ENCODE data around the gene PTCD2. TPM values are rescaled to one million over a fixed set of nuclear protein-coding genes. Genes with fewer than 3 reads are reported as not detected.

Gene PTCD2
- total RNA-seq, 1 donor from 2014 or later: 12.1 TPM

GRCh38 chr5:72383280-72383679, 63.1 kb downstream of the PTCD2 start:
- DNase-seq (ENCODE audit: extremely low spot score, unreplicated experiment): no peak
- H3K4me3 Mint-ChIP-seq: no peak overlapping the region
- no peaks in the 10 kb centered on the region for H3K36me3 Mint-ChIP-seq
- H3K9me3 Mint-ChIP-seq: no peaks in the 10 kb centered on the region
- no peak overlapping the region for H3K27ac Mint-ChIP-seq
- TF ChIP-seq CTCF (conservative IDR thresholded peaks at IDR 0.05): no peak
- peaks cover 18% of the 10 kb centered on the region for H3K4me1 Mint-ChIP-seq (ENCODE audit: unreplicated experiment)
- H3K27me3 Mint-ChIP-seq: no peaks in the 10 kb centered on the region

GRCh38 chr5:72383726-72384125, 63.6 kb downstream of the PTCD2 start:
- TF ChIP-seq CTCF (conservative IDR thresholded peaks at IDR 0.05): no peak
- no peak overlapping the region for H3K27ac Mint-ChIP-seq
- H3K9me3 Mint-ChIP-seq: no peaks in the 10 kb centered on the region
- H3K4me1 Mint-ChIP-seq (ENCODE audit: unreplicated experiment): peaks cover 13% of the 10 kb centered on the region
- H3K36me3 Mint-ChIP-seq: no peaks in the 10 kb centered on the region
- DNase-seq (ENCODE audit: extremely low spot score, unreplicated experiment): no peak
- no peaks in the 10 kb centered on the region for H3K27me3 Mint-ChIP-seq
- no peak overlapping the region for H3K4me3 Mint-ChIP-seq

GRCh38 chr5:72386639-72387038, 66.5 kb downstream of the PTCD2 start:
- H3K4me3 Mint-ChIP-seq: no peak overlapping the region
- no peak for TF ChIP-seq CTCF (conservative IDR thresholded peaks at IDR 0.05)
- no peak overlapping the region for H3K27ac Mint-ChIP-seq
- H3K36me3 Mint-ChIP-seq: no peaks in the 10 kb centered on the region
- H3K4me1 Mint-ChIP-seq (ENCODE audit: unreplicated experiment): no peaks in the 10 kb centered on the region
- no peak for DNase-seq (ENCODE audit: extremely low spot score, unreplicated experiment)
- H3K27me3 Mint-ChIP-seq: no peaks in the 10 kb centered on the region
- H3K9me3 Mint-ChIP-seq: no peaks in the 10 kb centered on the region

- Mint-ChIP-seq H3K36me3 (no peaks in the 10 kb centered on the region), H3K4me3 (no peak overlapping the region), H3K27me3 (no peaks in the 10 kb centered on the region), H3K9me3 (no peaks in the 10 kb centered on the region), H3K4me1 (ENCODE audit: unreplicated experiment) (no peaks in the 10 kb centered on the region), H3K27ac (no peak overlapping the region)
- TF ChIP-seq CTCF (conservative IDR thresholded peaks at IDR 0.05): no peak
- DNase-seq (ENCODE audit: extremely low spot score, unreplicated experiment): no peak
Measured at GRCh38 chr5:72387985-72388384, 67.8 kb downstream of the PTCD2 start.

- H3K27me3 Mint-ChIP-seq: no peaks in the 10 kb centered on the region
- no peak for TF ChIP-seq CTCF (conservative IDR thresholded peaks at IDR 0.05)
- no peak for DNase-seq (ENCODE audit: extremely low spot score, unreplicated experiment)
- no peak overlapping the region for H3K27ac Mint-ChIP-seq
- H3K4me1 Mint-ChIP-seq (ENCODE audit: unreplicated experiment): no peaks in the 10 kb centered on the region
- no peak overlapping the region for H3K4me3 Mint-ChIP-seq
- no peaks in the 10 kb centered on the region for H3K9me3 Mint-ChIP-seq
- H3K36me3 Mint-ChIP-seq: no peaks in the 10 kb centered on the region
Measured at GRCh38 chr5:72388646-72389045, 68.5 kb downstream of the PTCD2 start.

- no peaks in the 10 kb centered on the region for H3K9me3 Mint-ChIP-seq
- no peak for DNase-seq (ENCODE audit: extremely low spot score, unreplicated experiment)
- no peaks in the 10 kb centered on the region for H3K27me3 Mint-ChIP-seq
- no peaks in the 10 kb centered on the region for H3K36me3 Mint-ChIP-seq
- H3K4me3 Mint-ChIP-seq: no peak overlapping the region
- no peak for TF ChIP-seq CTCF (conservative IDR thresholded peaks at IDR 0.05)
- no peak overlapping the region for H3K27ac Mint-ChIP-seq
- no peaks in the 10 kb centered on the region for H3K4me1 Mint-ChIP-seq (ENCODE audit: unreplicated experiment)
Measured at GRCh38 chr5:72390836-72391235, 70.7 kb downstream of the PTCD2 start.
